Spleen (tissue), 7 donors: ENCODE measurements around the gene PTGES2.

Source experiments
- POLR2AphosphoS5 ChIP-seq, 3 donors: sonication (generic); formaldehyde crosslinking; IDR thresholded peaks; one replicate each; pipeline ENCODE4 v1.5.1; 2017; ENCODE audit warnings: antibody characterized with exemption in 3 of 3
- TF ChIP-seq, protein P1 (sequence below), 11 experiments: fragments of 200-600 bp in 7 of 11; fragments of 450-650 bp in 4 of 11; sonication (generic) in 4 of 11; IDR thresholded peaks in 8 of 11; conservative IDR thresholded peaks in 3 of 11; 1 replicate in 7 of 11; 2 replicates in 4 of 11; pipeline versions ENCODE4 v1.4.0 to v1.8.0; 2016 to 2021; ENCODE audit warnings: antibody characterized with exemption in 11 of 11, inconsistent platforms in 4 of 11, mild to moderate bottlenecking in 1 of 11
- donor health status: DM: no; HTN: no; CAD: no; lungs with moderate emphysema.
- donor health status: DM: no; HTN: no; CAD: no.
- donor health status: DM: no; HTN: no; CAD: no.

DNA sequence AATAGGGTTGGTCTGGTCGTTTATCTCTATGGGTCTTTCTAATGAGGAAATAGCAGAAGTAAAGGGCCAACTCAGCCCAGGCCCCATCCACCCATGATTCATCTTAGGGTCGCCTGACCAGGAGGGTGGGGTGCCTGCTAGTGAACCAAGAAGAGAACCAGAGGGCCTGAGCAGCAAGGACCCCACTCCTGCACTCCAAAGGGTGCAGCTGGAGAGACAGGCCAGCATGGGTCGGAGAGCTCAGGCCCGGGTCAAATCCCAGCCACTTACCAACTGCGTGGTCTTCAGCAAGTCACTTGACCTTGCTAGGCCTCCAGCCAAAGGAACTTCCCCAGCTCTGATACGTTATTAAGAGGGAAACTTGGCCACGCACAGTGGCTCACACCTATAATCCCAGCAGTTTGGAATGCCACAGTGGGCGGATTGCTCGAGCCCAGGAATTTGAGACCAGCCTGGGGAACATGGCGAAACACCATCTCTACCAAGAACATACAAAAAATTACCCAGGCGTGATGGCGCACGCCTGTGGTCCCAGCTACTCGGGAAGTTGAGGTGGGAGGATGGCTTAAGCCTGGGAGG, 36.9 kb upstream of the PTGES2 start:
- TF ChIP-seq, protein P1, sequence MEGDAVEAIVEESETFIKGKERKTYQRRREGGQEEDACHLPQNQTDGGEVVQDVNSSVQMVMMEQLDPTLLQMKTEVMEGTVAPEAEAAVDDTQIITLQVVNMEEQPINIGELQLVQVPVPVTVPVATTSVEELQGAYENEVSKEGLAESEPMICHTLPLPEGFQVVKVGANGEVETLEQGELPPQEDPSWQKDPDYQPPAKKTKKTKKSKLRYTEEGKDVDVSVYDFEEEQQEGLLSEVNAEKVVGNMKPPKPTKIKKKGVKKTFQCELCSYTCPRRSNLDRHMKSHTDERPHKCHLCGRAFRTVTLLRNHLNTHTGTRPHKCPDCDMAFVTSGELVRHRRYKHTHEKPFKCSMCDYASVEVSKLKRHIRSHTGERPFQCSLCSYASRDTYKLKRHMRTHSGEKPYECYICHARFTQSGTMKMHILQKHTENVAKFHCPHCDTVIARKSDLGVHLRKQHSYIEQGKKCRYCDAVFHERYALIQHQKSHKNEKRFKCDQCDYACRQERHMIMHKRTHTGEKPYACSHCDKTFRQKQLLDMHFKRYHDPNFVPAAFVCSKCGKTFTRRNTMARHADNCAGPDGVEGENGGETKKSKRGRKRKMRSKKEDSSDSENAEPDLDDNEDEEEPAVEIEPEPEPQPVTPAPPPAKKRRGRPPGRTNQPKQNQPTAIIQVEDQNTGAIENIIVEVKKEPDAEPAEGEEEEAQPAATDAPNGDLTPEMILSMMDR (IDR thresholded peaks at IDR 0.05 in 8 of 11, conservative IDR thresholded peaks at IDR 0.05 in 3 of 11): no peak
- no peak for TF ChIP-seq POLR2AphosphoS5 (IDR thresholded peaks at IDR 0.05)
